ENCODE data around the gene TELO2.

Gene TELO2

GRCh38 chr16:1541293-1542165 lies 48.4 kb downstream of the TELO2 start:
- no peak overlapping the region for H3K4me3 ChIP-seq (ENCODE audit: low read length in 2 of 2)
- H2AK5ac ChIP-seq (ENCODE audit: low read depth, low read length), result no peak overlapping the region
- WGBS, 2 donors (ENCODE audit: extremely low coverage in 2 of 2, insufficient read length in 2 of 2, insufficient replicate concordance in 1 of 2), result no CpG with 5 or more reads among the region's 41 CpGs
- H3K36me3 ChIP-seq (replicated peaks in 1 of 2; ENCODE audit: control insufficient read depth in 2 of 2, insufficient read depth in 2 of 2, low read length in 2 of 2), result peaks cover 0 to 8% of the 10 kb centered on the region in 2 donors
- H2AFZ ChIP-seq (ENCODE audit: low read length), result no peak overlapping the region
- peak overlapping the region; percentile 84 for H3K9ac ChIP-seq (ENCODE audit: low read depth, low read length, poor library complexity)
- H4K91ac ChIP-seq (ENCODE audit: low read depth, low read length, poor library complexity), result no peak overlapping the region
- peak overlapping the region; percentile 30 for H2BK12ac ChIP-seq (ENCODE audit: low read length)
- H2BK5ac ChIP-seq (ENCODE audit: low read length), result peak overlapping the region; percentile 24
- peak overlapping the region; percentile 8 for H3K14ac ChIP-seq (ENCODE audit: low read length)
- no peaks in the 10 kb centered on the region for H3K9me3 ChIP-seq (replicated peaks in 1 of 2; ENCODE audit: control insufficient read depth in 2 of 2, insufficient read depth in 1 of 2, low read depth in 1 of 2, low read length in 2 of 2)
- no peak overlapping the region for H3K27ac ChIP-seq (replicated peaks; ENCODE audit: low read length)
- H3K4me2 ChIP-seq (ENCODE audit: insufficient read depth, low read length, poor library complexity, severe bottlenecking), result no peak overlapping the region
- H3K4ac ChIP-seq (ENCODE audit: low read length), result no peak overlapping the region
- H2BK15ac ChIP-seq (ENCODE audit: low read length), result no peak overlapping the region
- DNase-seq (ENCODE audit: low spot score), result no peak
- H3K27me3 ChIP-seq (ENCODE audit: control insufficient read depth in 3 of 3, insufficient read depth in 3 of 3, low read depth in 1 of 3, low read length in 3 of 3), result no peaks in the 10 kb centered on the region
- no peak overlapping the region for H2BK120ac ChIP-seq (ENCODE audit: low read depth, low read length)
- peak overlapping the region; percentile 34 for H3K23ac ChIP-seq (ENCODE audit: low read depth, low read length, poor library complexity)
- H3K4me1 ChIP-seq (ENCODE audit: control insufficient read depth in 2 of 2, insufficient read depth in 1 of 2, low read depth in 1 of 2, low read length in 2 of 2), result no peaks in the 10 kb centered on the region
- peak overlapping the region; percentile 65 for H4K8ac ChIP-seq (ENCODE audit: low read depth, low read length)
- H3K79me1 ChIP-seq (ENCODE audit: low read depth, low read length), result peaks cover 12% of the 10 kb centered on the region
- H3K18ac ChIP-seq (ENCODE audit: low read length), result no peak overlapping the region

- no peak for DNase-seq (ENCODE audit: low spot score)
- no peak overlapping the region for H4K8ac ChIP-seq (ENCODE audit: low read depth, low read length)
Observed at GRCh38 chr16:1542166-1542500, 49.0 kb downstream of the TELO2 start.

GRCh38 chr16:1542533-1542932 lies 49.4 kb downstream of the TELO2 start:
- no peak overlapping the region for H4K8ac ChIP-seq (ENCODE audit: low read depth, low read length)
- H2BK15ac ChIP-seq (ENCODE audit: low read length), result no peak overlapping the region
- no peak overlapping the region for H4K91ac ChIP-seq (ENCODE audit: low read depth, low read length, poor library complexity)
- no peak overlapping the region for H3K27ac ChIP-seq (replicated peaks; ENCODE audit: low read length)
- H3K4me3 ChIP-seq (ENCODE audit: low read length in 2 of 2), result no peak overlapping the region
- no CpG with 5 or more reads among the region's 18 CpGs for WGBS, 2 donors (ENCODE audit: extremely low coverage in 2 of 2, insufficient read length in 2 of 2, insufficient replicate concordance in 1 of 2)
- DNase-seq (ENCODE audit: low spot score), result no peak
- peak overlapping the region; percentile 24 for H2BK5ac ChIP-seq (ENCODE audit: low read length)
- no peak overlapping the region for H2AK5ac ChIP-seq (ENCODE audit: low read depth, low read length)
- H3K23ac ChIP-seq (ENCODE audit: low read depth, low read length, poor library complexity), result no peak overlapping the region
- H3K79me1 ChIP-seq (ENCODE audit: low read depth, low read length), result peaks cover 8% of the 10 kb centered on the region
- no peak overlapping the region for H2BK12ac ChIP-seq (ENCODE audit: low read length)
- H3K9ac ChIP-seq (ENCODE audit: low read depth, low read length, poor library complexity), result no peak overlapping the region
- no peak overlapping the region for H2BK120ac ChIP-seq (ENCODE audit: low read depth, low read length)
- peaks cover 5 to 6% of the 10 kb centered on the region in 2 donors for H3K36me3 ChIP-seq (replicated peaks in 1 of 2; ENCODE audit: control insufficient read depth in 2 of 2, insufficient read depth in 2 of 2, low read length in 2 of 2)
- H3K4me1 ChIP-seq (ENCODE audit: control insufficient read depth in 2 of 2, insufficient read depth in 1 of 2, low read depth in 1 of 2, low read length in 2 of 2), result no peaks in the 10 kb centered on the region
- H2AFZ ChIP-seq (ENCODE audit: low read length), result no peak overlapping the region
- no peak overlapping the region for H3K14ac ChIP-seq (ENCODE audit: low read length)
- H3K4ac ChIP-seq (ENCODE audit: low read length), result no peak overlapping the region
- no peaks in the 10 kb centered on the region for H3K9me3 ChIP-seq (replicated peaks in 1 of 2; ENCODE audit: control insufficient read depth in 2 of 2, insufficient read depth in 1 of 2, low read depth in 1 of 2, low read length in 2 of 2)
- no peak overlapping the region for H3K4me2 ChIP-seq (ENCODE audit: insufficient read depth, low read length, poor library complexity, severe bottlenecking)
- H3K27me3 ChIP-seq (ENCODE audit: control insufficient read depth in 3 of 3, insufficient read depth in 3 of 3, low read depth in 1 of 3, low read length in 3 of 3), result no peaks in the 10 kb centered on the region
- no peak overlapping the region for H3K18ac ChIP-seq (ENCODE audit: low read length)

More at GRCh38 chr16:1542166-1542500, 49.0 kb downstream of the TELO2 start:
- H2BK12ac ChIP-seq (ENCODE audit: low read length), result peak overlapping the region; percentile 30
- no peak overlapping the region for H3K27ac ChIP-seq (replicated peaks; ENCODE audit: low read length)
- H2BK5ac ChIP-seq (ENCODE audit: low read length), result peak overlapping the region; percentile 24
- H3K9ac ChIP-seq (ENCODE audit: low read depth, low read length, poor library complexity), result no peak overlapping the region
- H3K4ac ChIP-seq (ENCODE audit: low read length), result no peak overlapping the region
- H2AFZ ChIP-seq (ENCODE audit: low read length), result no peak overlapping the region
- H3K79me1 ChIP-seq (ENCODE audit: low read depth, low read length), result peaks cover 8% of the 10 kb centered on the region
- no peak overlapping the region for H2BK120ac ChIP-seq (ENCODE audit: low read depth, low read length)
- H2BK15ac ChIP-seq (ENCODE audit: low read length), result no peak overlapping the region
- no CpG with 5 or more reads among the region's 2 CpGs for WGBS, 2 donors (ENCODE audit: extremely low coverage in 2 of 2, insufficient read length in 2 of 2, insufficient replicate concordance in 1 of 2)
- no peak overlapping the region for H3K14ac ChIP-seq (ENCODE audit: low read length)
- H3K9me3 ChIP-seq (replicated peaks in 1 of 2; ENCODE audit: control insufficient read depth in 2 of 2, insufficient read depth in 1 of 2, low read depth in 1 of 2, low read length in 2 of 2), result no peaks in the 10 kb centered on the region
- H3K4me1 ChIP-seq (ENCODE audit: control insufficient read depth in 2 of 2, insufficient read depth in 1 of 2, low read depth in 1 of 2, low read length in 2 of 2), result no peaks in the 10 kb centered on the region
- H3K18ac ChIP-seq (ENCODE audit: low read length), result no peak overlapping the region
- H3K36me3 ChIP-seq (replicated peaks in 1 of 2; ENCODE audit: control insufficient read depth in 2 of 2, insufficient read depth in 2 of 2, low read length in 2 of 2), result peaks cover 5% of the 10 kb centered on the region in 2 donors
- no peak overlapping the region for H2AK5ac ChIP-seq (ENCODE audit: low read depth, low read length)
- no peak overlapping the region for H3K4me2 ChIP-seq (ENCODE audit: insufficient read depth, low read length, poor library complexity, severe bottlenecking)
- no peak overlapping the region for H3K4me3 ChIP-seq (ENCODE audit: low read length in 2 of 2)
- H3K23ac ChIP-seq (ENCODE audit: low read depth, low read length, poor library complexity), result no peak overlapping the region
- no peaks in the 10 kb centered on the region for H3K27me3 ChIP-seq (ENCODE audit: control insufficient read depth in 3 of 3, insufficient read depth in 3 of 3, low read depth in 1 of 3, low read length in 3 of 3)
- no peak overlapping the region for H4K91ac ChIP-seq (ENCODE audit: low read depth, low read length, poor library complexity)

- no peak overlapping the region for H4K8ac ChIP-seq (ENCODE audit: low read depth, low read length)
- no peak for DNase-seq (ENCODE audit: low spot score)
- no peak overlapping the region for H4K91ac ChIP-seq (ENCODE audit: low read depth, low read length, poor library complexity)
- peak overlapping the region; percentile 24 for H2BK5ac ChIP-seq (ENCODE audit: low read length)
- H3K4me3 ChIP-seq (ENCODE audit: low read length in 2 of 2), result no peak overlapping the region
- no peak overlapping the region for H3K4me2 ChIP-seq (ENCODE audit: insufficient read depth, low read length, poor library complexity, severe bottlenecking)
- no peaks in the 10 kb centered on the region for H3K27me3 ChIP-seq (ENCODE audit: control insufficient read depth in 3 of 3, insufficient read depth in 3 of 3, low read depth in 1 of 3, low read length in 3 of 3)
- H3K14ac ChIP-seq (ENCODE audit: low read length), result peak overlapping the region; percentile 38
- no peak overlapping the region for H3K27ac ChIP-seq (replicated peaks; ENCODE audit: low read length)
- H2AK5ac ChIP-seq (ENCODE audit: low read depth, low read length), result no peak overlapping the region
- H3K23ac ChIP-seq (ENCODE audit: low read depth, low read length, poor library complexity), result no peak overlapping the region
- peaks cover 6% of the 10 kb centered on the region for H3K79me1 ChIP-seq (ENCODE audit: low read depth, low read length)
- no peaks in the 10 kb centered on the region for H3K9me3 ChIP-seq (replicated peaks in 1 of 2; ENCODE audit: control insufficient read depth in 2 of 2, insufficient read depth in 1 of 2, low read depth in 1 of 2, low read length in 2 of 2)
- peak overlapping the region; percentile 60 for H3K9ac ChIP-seq (ENCODE audit: low read depth, low read length, poor library complexity)
- H3K4ac ChIP-seq (ENCODE audit: low read length), result no peak overlapping the region
- no CpG with 5 or more reads among the region's 30 CpGs for WGBS, 2 donors (ENCODE audit: extremely low coverage in 2 of 2, insufficient read length in 2 of 2, insufficient replicate concordance in 1 of 2)
- H2BK12ac ChIP-seq (ENCODE audit: low read length), result no peak overlapping the region
- H2BK120ac ChIP-seq (ENCODE audit: low read depth, low read length), result no peak overlapping the region
- no peaks in the 10 kb centered on the region for H3K4me1 ChIP-seq (ENCODE audit: control insufficient read depth in 2 of 2, insufficient read depth in 1 of 2, low read depth in 1 of 2, low read length in 2 of 2)
- no peak overlapping the region for H3K18ac ChIP-seq (ENCODE audit: low read length)
- H2BK15ac ChIP-seq (ENCODE audit: low read length), result no peak overlapping the region
- H2AFZ ChIP-seq (ENCODE audit: low read length), result no peak overlapping the region
- peaks cover 5 to 6% of the 10 kb centered on the region in 2 donors for H3K36me3 ChIP-seq (replicated peaks in 1 of 2; ENCODE audit: control insufficient read depth in 2 of 2, insufficient read depth in 2 of 2, low read length in 2 of 2)
Observed at GRCh38 chr16:1543085-1543896, 50.1 kb downstream of the TELO2 start.
